IMR-90 (cell line): ENCODE data around the gene CIRBP. TPM values are rescaled to one million over a fixed set of nuclear protein-coding genes. Genes with fewer than 3 reads are reported as not detected.

Experiments used
- ATAC-seq: fragments of 200-7000 bp; cut with Tn5 transposase; 2 replicates; pipeline ENCODE4 v1.9.1; 2020; ENCODE audit warnings: low read depth, mild to moderate bottlenecking, moderate library complexity
- BruUV-seq: library from RNA; stranded (reverse); fragments of 400-500 nt; replicated peaks from 2 replicates; lab custom pipeline; 2021; lab: Mats Ljungman, UMichigan
- CTCF ChIA-PET: fragments of 300-600 bp; formaldehyde crosslinking; extraction: SDS; loops from one replicate; lab custom pipeline; 2021; ENCODE audit warnings: antibody characterized with exemption; lab: Yijun Ruan, JAX
- POLR2A ChIA-PET: fragments of 300-600 bp; sonication (Branson Sonifier 250); formaldehyde crosslinking; loops from one replicate; lab custom pipeline; 2022; ENCODE audit warnings: antibody characterized with exemption; ENCODE audit not compliant: unreplicated experiment; lab: Charles Lee
- DNase-seq: peaks from one replicate; pipeline ENCODE4 v3.0.0; 2013
- H2AFZ ChIP-seq: replicated peaks from 2 replicates; pipeline ENCODE3; 2013; ENCODE audit warnings: low read length, mild to moderate bottlenecking; ENCODE audit not compliant: poor library complexity
- H2AK5ac ChIP-seq: 2 replicates; pipeline ENCODE4 v1.6.1; 2013; ENCODE audit warnings: low read depth, low read length, inconsistent platforms
- H2AK9ac ChIP-seq: replicated peaks from 2 replicates; pipeline ENCODE3; 2013; ENCODE audit warnings: mild to moderate bottlenecking, low read depth, low read length, moderate library complexity; ENCODE audit not compliant: poor library complexity
- H2BK120ac ChIP-seq: 2 replicates; pipeline ENCODE4 v1.6.1; 2013; ENCODE audit warnings: low read depth, low read length, inconsistent platforms
- H2BK15ac ChIP-seq: 3 replicates; pipeline ENCODE4 v1.6.1; 2013; ENCODE audit warnings: low read depth, low read length, inconsistent platforms
- H2BK20ac ChIP-seq: 2 replicates; pipeline ENCODE4 v1.6.1; 2013; ENCODE audit warnings: low read depth, mild to moderate bottlenecking, inconsistent platforms, low read length, moderate library complexity
- H2BK5ac ChIP-seq: 2 replicates; pipeline ENCODE4 v1.6.1; 2013; ENCODE audit warnings: mild to moderate bottlenecking, low read depth, low read length, inconsistent platforms; ENCODE audit not compliant: poor library complexity, severe bottlenecking
- H3K14ac ChIP-seq: replicated peaks from 2 replicates; pipeline ENCODE4 v1.6.1; 2013; ENCODE audit warnings: low read depth, low read length, inconsistent platforms
- H3K18ac ChIP-seq: 2 replicates; pipeline ENCODE4 v1.6.1; 2013; ENCODE audit warnings: low read depth, low read length, control low read depth
- H3K23ac ChIP-seq: 2 replicates; pipeline ENCODE4 v1.6.1; 2013; ENCODE audit warnings: low read depth, low read length, inconsistent platforms
- H3K27ac ChIP-seq: 2 replicates; pipeline ENCODE4 v1.5.1; 2013; ENCODE audit warnings: mild to moderate bottlenecking, control low read depth, low read length; ENCODE audit not compliant: insufficient read depth
- H3K27me3 ChIP-seq: 2 replicates; pipeline ENCODE4 v1.6.1; 2013; ENCODE audit warnings: low read length; ENCODE audit not compliant: control insufficient read depth, insufficient read depth
- H3K36me3 ChIP-seq: 2 replicates; pipeline ENCODE4 v1.6.1; 2013; ENCODE audit warnings: low read length, mixed read lengths; ENCODE audit not compliant: control insufficient read depth, insufficient read depth
- H3K4ac ChIP-seq: 2 replicates; pipeline ENCODE4 v1.6.1; 2013; ENCODE audit warnings: low read depth, low read length, inconsistent platforms
- H3K4me1 ChIP-seq: 2 replicates; pipeline ENCODE4 v1.6.1; 2013; ENCODE audit warnings: low read length, mixed read lengths; ENCODE audit not compliant: control insufficient read depth, insufficient read depth
- H3K4me2 ChIP-seq: 2 replicates; pipeline ENCODE4 v1.6.1; 2013; ENCODE audit warnings: low read depth, mild to moderate bottlenecking, control low read depth, low read length, moderate library complexity
- H3K4me3 ChIP-seq: 2 replicates; pipeline ENCODE4 v1.5.1; 2013; ENCODE audit warnings: low read depth, mild to moderate bottlenecking, control low read depth, low read length, moderate library complexity; ENCODE audit not compliant: insufficient read depth
- H3K56ac ChIP-seq: 2 replicates; pipeline ENCODE4 v1.6.1; 2013; ENCODE audit warnings: low read length, inconsistent platforms; ENCODE audit not compliant: insufficient read depth; ENCODE audit errors: extremely low read depth
- H3K79me1 ChIP-seq, 2 experiments: 2 replicates each; pipeline ENCODE4 v1.6.1; 2013; ENCODE audit warnings: low read length in 2 of 2, inconsistent platforms in 1 of 2, low read depth in 1 of 2
- H3K9ac ChIP-seq: 2 replicates; pipeline ENCODE4 v1.6.1; 2013; ENCODE audit warnings: low read depth, low read length, control low read depth
- H3K9me1 ChIP-seq: 2 replicates; pipeline ENCODE4 v1.6.1; 2013; ENCODE audit warnings: low read length, inconsistent platforms; ENCODE audit not compliant: insufficient read depth
- H3K9me3 ChIP-seq: 2 replicates; pipeline ENCODE4 v1.6.1; 2013; ENCODE audit warnings: low read length; ENCODE audit not compliant: control insufficient read depth, insufficient read depth
- H4K20me1 ChIP-seq: 2 replicates; pipeline ENCODE4 v1.6.1; 2013; ENCODE audit warnings: low read length, inconsistent platforms; ENCODE audit not compliant: insufficient read depth
- H4K5ac ChIP-seq: 2 replicates; pipeline ENCODE4 v1.6.1; 2013; ENCODE audit warnings: mild to moderate bottlenecking, low read depth, low read length, control low read depth
- H4K8ac ChIP-seq, 2 experiments: 2 replicates each; pipeline ENCODE4 v1.6.1; 2013; ENCODE audit warnings: low read depth in 2 of 2, low read length in 2 of 2, control low read depth in 1 of 2, inconsistent platforms in 1 of 2
- H4K91ac ChIP-seq: 2 replicates; pipeline ENCODE4 v1.6.1; 2013; ENCODE audit warnings: low read depth, low read length, inconsistent platforms; ENCODE audit not compliant: insufficient read depth
- BHLHE40 ChIP-seq: fragments of 150-350 bp; IDR thresholded peaks from 2 replicates; pipeline ENCODE4 v1.6.1; 2016; ENCODE audit warnings: mild to moderate bottlenecking, low read depth, low read length
- MAZ ChIP-seq: IDR thresholded peaks from 2 replicates; pipeline ENCODE4 v1.6.1; 2012; ENCODE audit warnings: low read depth, mild to moderate bottlenecking, low read length, improper control_type of control experiment, moderate library complexity, borderline replicate concordance
- NFE2L2 ChIP-seq: fragments of 150-350 bp; IDR thresholded peaks from 2 replicates; pipeline ENCODE4 v1.6.1; 2016; ENCODE audit warnings: low read depth, mild to moderate bottlenecking, low read length
- WGBS, 2 experiments: methylation state at CpG; one replicate each; pipeline versions ENCODE4 v1.1.5 to v1.1.7; 2013; ENCODE audit warnings: missing lambda C conversion rate in 2 of 2; ENCODE audit not compliant: insufficient read length in 1 of 2; ENCODE audit errors: extremely low coverage in 2 of 2; 5-methylcytosine and 5-hydroxymethylcytosine counted together
- dilution Hi-C: fragments of 300-500 bp; cut with HindIII; formaldehyde crosslinking; loops from one replicate; pipeline ENCODE4 v1.14.3; 2018; ENCODE audit warnings: low sequenced_read_pairs; ENCODE audit not compliant: unreplicated experiment
- in situ Hi-C: fragments of 300-500 bp; cut with MboI; formaldehyde crosslinking; loops from 3 replicates; pipeline ENCODE4 v1.14.3; 2019; ENCODE audit warnings: low sequenced_read_pairs, inconsistent platforms, mixed read lengths
- intact Hi-C: fragments of 100-400 bp; cut with micrococcal nuclease; formaldehyde crosslinking; loops from 2 replicates; pipeline ENCODE4 v1.10.0; 2022
- polyA plus RNA-seq, 3 experiments: library from polyadenylated mRNA; depleted of rRNA; stranded (reverse); fragments of >200 nt; gene quantifications; 2 replicates each; pipeline ENCODE4 v1.2.3, GENCODE V29; 2012; ENCODE audit warnings: low replicate concordance in 1 of 3
- total RNA-seq: library from RNA; depleted of rRNA; stranded (reverse); fragments of >200 nt; gene quantifications from 2 replicates; pipeline ENCODE4 v1.2.3, GENCODE V29; 2012

The CIRBP gene
- total and polyA plus RNA-seq, 2 of the 4 experiments (the other 2 are of a cell fraction): 299 to 542 TPM

GRCh38 chr19:1281569-1282287 lies 12.6 kb downstream of the CIRBP start:
- no peak overlapping the region for H2BK5ac ChIP-seq
- 73% methylated on average over 9 of the region's 15 CpGs; no CpG with 5 or more reads in 1 of the 2 experiments for WGBS, 2 experiments
- no peak overlapping the region for H3K14ac ChIP-seq
- no peak overlapping the region for H3K27ac ChIP-seq
- no peak overlapping the region for H2BK20ac ChIP-seq
- H3K9ac ChIP-seq: no peak overlapping the region
- no peak overlapping the region for H3K4me3 ChIP-seq
- in situ Hi-C loops (loop anchor here (5.0 kb wide), 1 partner anchor 81 kb away; no protein-coding TSS in a partner anchor), dilution Hi-C loops (no loop called here), intact Hi-C loops (no loop called here)
- no peak overlapping the region for H3K4ac ChIP-seq
- peak overlapping the region; percentile 28 for H2AK9ac ChIP-seq
- no peak overlapping the region for H2BK15ac ChIP-seq
- peaks cover 26% of the 10 kb centered on the region for H3K27me3 ChIP-seq
- no peak overlapping the region for H3K23ac ChIP-seq
- POLR2A ChIA-PET: no interaction called here
- H4K5ac ChIP-seq: no peak overlapping the region
- peaks cover 16% of the 10 kb centered on the region for H4K20me1 ChIP-seq
- no peak overlapping the region for H3K4me2 ChIP-seq
- H3K79me1 ChIP-seq: peaks cover 3 to 22% of the 10 kb centered on the region in 2 experiments; a peak in 3 of 4 replicates
- H3K4me1 ChIP-seq: no peaks in the 10 kb centered on the region
- no peaks in the 10 kb centered on the region for H3K9me3 ChIP-seq
- H2AK5ac ChIP-seq: no peak overlapping the region
- DNase-seq: no peak
- no TSS peak for BruUV-seq
- H2BK120ac ChIP-seq: no peak overlapping the region
- CTCF ChIA-PET: no interaction called here
- H3K9me1 ChIP-seq: no peaks in the 10 kb centered on the region
- H3K36me3 ChIP-seq: peaks cover 8% of the 10 kb centered on the region
- no peak overlapping the region for H4K91ac ChIP-seq
- H2AFZ ChIP-seq: no peak overlapping the region
- no peak for TF ChIP-seq MAZ
- TF ChIP-seq NFE2L2: no peak
- no peak for TF ChIP-seq BHLHE40
- no peak overlapping the region for H3K56ac ChIP-seq
- no peak overlapping the region for H3K18ac ChIP-seq
- no peak for ATAC-seq
- no peak overlapping the region for H4K8ac ChIP-seq
